B cell (primary cell): ENCODE data around the gene CAMSAP2. TPM values are rescaled to one million over a fixed set of nuclear protein-coding genes. Genes with fewer than 3 reads are reported as not detected.
A peak's percentile ranks its signal among the peaks of the same experiment; 100 is the strongest.

Experiments used
- ATAC-seq: fragments of 200-7000 bp; cut with Tn5 transposase; one replicate; pipeline ENCODE4 v1.10.0; 2021; ENCODE audit warnings: low read depth, mild to moderate bottlenecking, moderate number of reproducible peaks, moderate library complexity
- CTCF ChIA-PET: fragments of 350-600 bp; sonication (Branson Sonifier 250); formaldehyde crosslinking; loops from one replicate; lab custom pipeline; 2021; ENCODE audit warnings: antibody characterized with exemption, inconsistent platforms; lab: Charles Lee
- POLR2A ChIA-PET: fragments of 350-600 bp; sonication (Branson Sonifier 250); formaldehyde crosslinking; loops from one replicate; lab custom pipeline; 2021; ENCODE audit warnings: antibody characterized with exemption; lab: Charles Lee
- DNase-seq: peaks from one replicate; pipeline ENCODE4 v3.0.0; 2013
- H2AFZ ChIP-seq: 2 replicates; pipeline ENCODE4 v1.6.1; 2012; ENCODE audit warnings: mild to moderate bottlenecking, low read depth, low read length; ENCODE audit not compliant: insufficient read depth, poor library complexity, severe bottlenecking
- H3K27ac ChIP-seq, 2 donors: 1 replicate in 1 of 2; 2 replicates in 1 of 2; pipeline ENCODE4 v1.5.1; 2012 to 2013; ENCODE audit warnings: low read length in 2 of 2, mild to moderate bottlenecking in 2 of 2, moderate library complexity in 1 of 2
- H3K27me3 ChIP-seq, 4 experiments: fragments of 200-600 bp in 1 of 4; sonication (generic) in 1 of 4; replicated peaks in 1 of 4; 1 replicate in 2 of 4; 2 replicates in 2 of 4; pipeline versions ENCODE4 v1.6.1 to v1.7.0; 2013 to 2016; ENCODE audit warnings: low read length in 3 of 4, mild to moderate bottlenecking in 2 of 4, mixed read lengths in 1 of 4, moderate library complexity in 1 of 4; ENCODE audit not compliant: insufficient read depth in 4 of 4, control insufficient read depth in 3 of 4; ENCODE audit errors: control extremely low read depth in 1 of 4
- H3K36me3 ChIP-seq, 2 experiments: replicated peaks in 1 of 2; 1 replicate in 1 of 2; 2 replicates in 1 of 2; pipeline versions ENCODE4 v1.6.1 to v1.7.1; 2013; ENCODE audit warnings: low read length in 1 of 2; ENCODE audit not compliant: insufficient read depth in 2 of 2, control insufficient read depth in 1 of 2; ENCODE audit errors: control extremely low read depth in 1 of 2, extremely low read depth in 1 of 2
- H3K4me1 ChIP-seq, 2 donors: fragments of 200-600 bp in 1 of 2; sonication (generic) in 1 of 2; 1 replicate in 1 of 2; 2 replicates in 1 of 2; pipeline versions ENCODE4 v1.5.1 to v1.6.1; 2013 to 2017; ENCODE audit warnings: low read length in 2 of 2; ENCODE audit not compliant: control insufficient read depth in 2 of 2, insufficient read depth in 2 of 2
- H3K4me2 ChIP-seq: replicated peaks from 2 replicates; pipeline ENCODE3; 2012; ENCODE audit warnings: mild to moderate bottlenecking, low read depth, low read length; ENCODE audit not compliant: poor library complexity, severe bottlenecking
- H3K4me3 ChIP-seq, 5 experiments: fragments of 200-600 bp in 1 of 5; sonication (generic) in 1 of 5; 1 replicate in 3 of 5; 2 replicates in 2 of 5; pipeline versions ENCODE4 v1.5.1 to v1.7.0; 2011 to 2016; ENCODE audit warnings: low read length in 4 of 5, mild to moderate bottlenecking in 4 of 5, low read depth in 2 of 5, control low read depth in 1 of 5, moderate library complexity in 1 of 5; ENCODE audit not compliant: insufficient read depth in 1 of 5; ENCODE audit errors: control extremely low read depth in 1 of 5, extremely low read depth in 1 of 5
- H3K79me2 ChIP-seq: fragments of 200-600 bp; sonication (generic); one replicate; pipeline ENCODE4 v1.6.0; 2016; ENCODE audit warnings: low read length; ENCODE audit not compliant: control insufficient read depth, insufficient read depth
- H3K9ac ChIP-seq: fragments of 200-600 bp; sonication (generic); 2 replicates; pipeline ENCODE4 v1.6.1; 2017; ENCODE audit warnings: mild to moderate bottlenecking, low read length, moderate library complexity
- H3K9me3 ChIP-seq, 3 donors: one replicate each; pipeline versions ENCODE4 v1.6.1 to v1.7.1; 2013; ENCODE audit warnings: low read length in 2 of 3; ENCODE audit not compliant: control insufficient read depth in 2 of 3, insufficient read depth in 1 of 3; ENCODE audit errors: control extremely low read depth in 1 of 3
- H4K20me1 ChIP-seq: 2 replicates; pipeline ENCODE4 v1.6.0; 2012; ENCODE audit warnings: mild to moderate bottlenecking, low read length; ENCODE audit not compliant: insufficient read depth, control insufficient read depth, poor library complexity, severe bottlenecking
- H3K27ac Mint-ChIP-seq: one replicate; pipeline ENCODE4 v1.8.0; 2021; ENCODE audit warnings: mixed read lengths
- H3K27me3 Mint-ChIP-seq: one replicate; pipeline ENCODE4 v1.8.0; 2021; ENCODE audit warnings: mixed read lengths
- H3K4me1 Mint-ChIP-seq: one replicate; pipeline ENCODE4 v1.8.0; 2021; ENCODE audit warnings: mixed read lengths
- H3K4me3 Mint-ChIP-seq: one replicate; pipeline ENCODE4 v1.8.0; 2021; ENCODE audit warnings: mixed read lengths
- H3K9me3 Mint-ChIP-seq: one replicate; pipeline ENCODE4 v1.8.0; 2022; ENCODE audit warnings: mixed read lengths; ENCODE audit not compliant: insufficient read depth
- EZH2 ChIP-seq: IDR thresholded peaks from 2 replicates; pipeline ENCODE4 v1.6.1; 2012; ENCODE audit warnings: borderline replicate concordance, low read depth, mild to moderate bottlenecking, moderate library complexity, low read length; ENCODE audit not compliant: insufficient read depth, poor library complexity, severe bottlenecking
- WGBS: methylation state at CpG from one replicate; pipeline ENCODE4 v1.1.5; 2013; ENCODE audit warnings: missing lambda C conversion rate; ENCODE audit not compliant: insufficient coverage; 5-methylcytosine and 5-hydroxymethylcytosine counted together
- intact Hi-C: fragments of 100-400 bp; cut with micrococcal nuclease; formaldehyde crosslinking; loops from one replicate; pipeline ENCODE4 v1.10.0; 2022
- polyA plus RNA-seq: library from polyadenylated mRNA; depleted of rRNA; stranded (reverse); fragments of >200 nt; gene quantifications from 2 replicates; pipeline ENCODE4 v1.2.3, GENCODE V29; 2012
- total RNA-seq, 2 donors: library from RNA; stranded (reverse); fragments of 120-200 nt in 1 of 2; gene quantifications; 1 replicate in 1 of 2; 2 replicates in 1 of 2; pipeline versions ENCODE4 v1.2.3 to v1.2.4, GENCODE V29; 2013 to 2022
- TF ChIP-seq, protein P1 (sequence below): fragments of 200-600 bp; IDR thresholded peaks from one replicate; pipeline ENCODE4 v1.8.0; 2022; ENCODE audit warnings: antibody characterized with exemption, mild to moderate bottlenecking

CAMSAP2 gene
- total and polyA plus RNA-seq, 2 donors (not counting 1 experiment from before 2014, with no cell fraction given) = 0.10 to 2.1 TPM

DNA sequence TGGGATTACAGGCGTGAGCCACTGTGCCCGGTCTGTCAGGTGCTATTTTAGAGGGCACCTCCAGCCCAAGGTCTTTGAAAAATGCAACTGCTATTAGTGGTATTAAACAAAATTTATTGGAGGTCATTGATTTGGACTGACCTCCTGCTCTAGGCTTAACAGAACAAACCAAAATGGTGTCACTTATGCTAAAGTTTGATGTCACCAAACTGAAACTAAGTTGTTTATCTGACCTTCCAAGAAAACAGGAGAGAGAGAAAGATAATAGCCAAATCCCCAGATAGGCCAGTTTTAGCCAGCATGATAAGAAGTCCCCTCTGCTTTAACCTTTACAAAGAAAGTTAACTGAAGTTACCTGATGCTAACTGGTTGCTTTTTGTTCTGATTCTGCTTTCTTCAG lies 147.9 kb downstream of the CAMSAP2 start:
- Histone ChIP-seq H4K20me1 (no peaks in the 10 kb centered on the region), H3K4me1 (peaks cover 31 to 42% of the 10 kb centered on the region in 2 donors), H3K4me2 (no peak overlapping the region), H3K36me3 (no peaks in the 10 kb centered on the region), H3K9me3 (no peaks in the 10 kb centered on the region), H3K27me3 (peaks cover 0 to 14% (median 5%) of the 10 kb centered on the region in 4 experiments), H3K79me2 (no peaks in the 10 kb centered on the region), H3K4me3 (no peak overlapping the region), H2AFZ (no peak overlapping the region), H3K27ac (no peak overlapping the region), H3K9ac (no peak overlapping the region)
- ATAC-seq (no peak), DNase-seq (no peak)
- WGBS = no CpG with 5 or more reads among the region's 2 CpGs
- H3K4me3 Mint-ChIP-seq = peak overlapping the region; percentile 49
- H3K9me3 Mint-ChIP-seq = no peaks in the 10 kb centered on the region
- ChIA-PET CTCF (interaction anchor here (2.1 kb wide), 1 partner anchor 13 kb away, joined by 8 read pairs; no protein-coding TSS in a partner anchor), POLR2A (no interaction called here)
- H3K4me1 Mint-ChIP-seq = peaks cover 47% of the 10 kb centered on the region
- peak overlapping the region; percentile 53 for H3K27ac Mint-ChIP-seq
- intact Hi-C loops = loop anchor here (10.0 kb wide), 1 partner anchor 138 kb away; the partner anchor contains the start of gene KIF21B
- H3K27me3 Mint-ChIP-seq = peaks cover 6% of the 10 kb centered on the region
- TF ChIP-seq EZH2 = no peak
- TF ChIP-seq, protein P1, sequence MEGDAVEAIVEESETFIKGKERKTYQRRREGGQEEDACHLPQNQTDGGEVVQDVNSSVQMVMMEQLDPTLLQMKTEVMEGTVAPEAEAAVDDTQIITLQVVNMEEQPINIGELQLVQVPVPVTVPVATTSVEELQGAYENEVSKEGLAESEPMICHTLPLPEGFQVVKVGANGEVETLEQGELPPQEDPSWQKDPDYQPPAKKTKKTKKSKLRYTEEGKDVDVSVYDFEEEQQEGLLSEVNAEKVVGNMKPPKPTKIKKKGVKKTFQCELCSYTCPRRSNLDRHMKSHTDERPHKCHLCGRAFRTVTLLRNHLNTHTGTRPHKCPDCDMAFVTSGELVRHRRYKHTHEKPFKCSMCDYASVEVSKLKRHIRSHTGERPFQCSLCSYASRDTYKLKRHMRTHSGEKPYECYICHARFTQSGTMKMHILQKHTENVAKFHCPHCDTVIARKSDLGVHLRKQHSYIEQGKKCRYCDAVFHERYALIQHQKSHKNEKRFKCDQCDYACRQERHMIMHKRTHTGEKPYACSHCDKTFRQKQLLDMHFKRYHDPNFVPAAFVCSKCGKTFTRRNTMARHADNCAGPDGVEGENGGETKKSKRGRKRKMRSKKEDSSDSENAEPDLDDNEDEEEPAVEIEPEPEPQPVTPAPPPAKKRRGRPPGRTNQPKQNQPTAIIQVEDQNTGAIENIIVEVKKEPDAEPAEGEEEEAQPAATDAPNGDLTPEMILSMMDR = no peak

- Histone ChIP-seq H3K4me1 (peaks cover 35 to 46% of the 10 kb centered on the region in 2 donors), H3K4me3 (no peak overlapping the region), H4K20me1 (no peaks in the 10 kb centered on the region), H3K27ac (no peak overlapping the region), H2AFZ (no peak overlapping the region), H3K36me3 (no peaks in the 10 kb centered on the region), H3K79me2 (no peaks in the 10 kb centered on the region), H3K27me3 (peaks cover 0 to 19% (median 6%) of the 10 kb centered on the region in 4 experiments), H3K9me3 (no peaks in the 10 kb centered on the region), H3K4me2 (peak overlapping the region; percentile 21), H3K9ac (no peak overlapping the region)
- Mint-ChIP-seq H3K4me1 (peaks cover 50% of the 10 kb centered on the region), H3K9me3 (no peaks in the 10 kb centered on the region), H3K4me3 (peak overlapping the region; percentile 49), H3K27me3 (peaks cover 9% of the 10 kb centered on the region), H3K27ac (peak overlapping the region; percentile 53)
- DNase-seq (no peak), ATAC-seq (no peak)
- ChIA-PET CTCF (interaction anchor here (2.1 kb wide), 1 partner anchor 13 kb away, joined by 8 read pairs; no protein-coding TSS in a partner anchor), POLR2A (no interaction called here)
- TF ChIP-seq, protein P1 = no peak
- TF ChIP-seq EZH2 = no peak
- intact Hi-C loops = loop anchor here (10.0 kb wide), 1 partner anchor 138 kb away; the partner anchor contains the start of gene KIF21B
- WGBS = 76% methylated on average over 8 of the region's 11 CpGs
Observed at GRCh38 chr1:200887036-200887435, 148.3 kb downstream of the CAMSAP2 start.
